ENCODE results near the gene BNIP5.

Gene BNIP5

GRCh38 chr6:36378936-36379335, 42.2 kb upstream of the BNIP5 start:
- no peak overlapping the region for H3K4me3 ChIP-seq (ENCODE audit: low read depth, low read length)
- no peak for TF ChIP-seq CTCF (IDR thresholded peaks at IDR 0.05; ENCODE audit: control insufficient read depth, extremely low read depth, insufficient read depth)
- DNase-seq (ENCODE audit: low read depth): no peak

GRCh38 chr6:36378243-36378920, 41.7 kb upstream of the BNIP5 start:
- TF ChIP-seq CTCF (IDR thresholded peaks at IDR 0.05; ENCODE audit: control insufficient read depth, extremely low read depth, insufficient read depth): no peak
- no peak for DNase-seq (ENCODE audit: low read depth)
- H3K4me3 ChIP-seq (ENCODE audit: low read depth, low read length): no peak overlapping the region

GRCh38 chr6:36377594-36377993, 40.9 kb upstream of the BNIP5 start:
- H3K4me3 ChIP-seq (ENCODE audit: low read depth, low read length): no peak overlapping the region
- DNase-seq (ENCODE audit: low read depth): no peak
- TF ChIP-seq CTCF (IDR thresholded peaks at IDR 0.05; ENCODE audit: control insufficient read depth, extremely low read depth, insufficient read depth): no peak

GRCh38 chr6:36376742-36377141, 40.1 kb upstream of the BNIP5 start:
- no peak overlapping the region for H3K4me3 ChIP-seq (ENCODE audit: low read depth, low read length)
- no peak for TF ChIP-seq CTCF (IDR thresholded peaks at IDR 0.05; ENCODE audit: control insufficient read depth, extremely low read depth, insufficient read depth)
- no peak for DNase-seq (ENCODE audit: low read depth)

- TF ChIP-seq CTCF (IDR thresholded peaks at IDR 0.05; ENCODE audit: control insufficient read depth, extremely low read depth, insufficient read depth): no peak
- DNase-seq (ENCODE audit: low read depth): no peak
- no peak overlapping the region for H3K4me3 ChIP-seq (ENCODE audit: low read depth, low read length)
Measured at GRCh38 chr6:36376183-36376582, 39.5 kb upstream of the BNIP5 start.

- no peak for TF ChIP-seq CTCF (IDR thresholded peaks at IDR 0.05; ENCODE audit: control insufficient read depth, extremely low read depth, insufficient read depth)
- no peak for DNase-seq (ENCODE audit: low read depth)
- no peak overlapping the region for H3K4me3 ChIP-seq (ENCODE audit: low read depth, low read length)
Measured at GRCh38 chr6:36375644-36376155, 39.0 kb upstream of the BNIP5 start.

- no peak overlapping the region for H3K4me3 ChIP-seq (ENCODE audit: low read depth, low read length)
- no peak for DNase-seq (ENCODE audit: low read depth)
- TF ChIP-seq CTCF (IDR thresholded peaks at IDR 0.05; ENCODE audit: control insufficient read depth, extremely low read depth, insufficient read depth): no peak
Measured at GRCh38 chr6:36374972-36375371, 38.3 kb upstream of the BNIP5 start.
